Activated T-cell treated with anti-CD3 and anti-CD28 coated beads for 4 hours (primary cell): Measurements from ENCODE around the gene GRK7.
"Not testable (repeated sequence)": the region's sequence is repeated elsewhere in the genome, so short reads cannot be mapped to it uniquely, and the experiment has no call there.

ENCODE experiments used
- DNase-seq: peaks from one replicate; pipeline ENCODE4 v3.0.0-alpha.2; 2020

GRK7 gene

GRCh38 chr3:141796081-141796888 lies 33.1 kb downstream of the GRK7 start:
- peak; percentile 64 for DNase-seq

DNA sequence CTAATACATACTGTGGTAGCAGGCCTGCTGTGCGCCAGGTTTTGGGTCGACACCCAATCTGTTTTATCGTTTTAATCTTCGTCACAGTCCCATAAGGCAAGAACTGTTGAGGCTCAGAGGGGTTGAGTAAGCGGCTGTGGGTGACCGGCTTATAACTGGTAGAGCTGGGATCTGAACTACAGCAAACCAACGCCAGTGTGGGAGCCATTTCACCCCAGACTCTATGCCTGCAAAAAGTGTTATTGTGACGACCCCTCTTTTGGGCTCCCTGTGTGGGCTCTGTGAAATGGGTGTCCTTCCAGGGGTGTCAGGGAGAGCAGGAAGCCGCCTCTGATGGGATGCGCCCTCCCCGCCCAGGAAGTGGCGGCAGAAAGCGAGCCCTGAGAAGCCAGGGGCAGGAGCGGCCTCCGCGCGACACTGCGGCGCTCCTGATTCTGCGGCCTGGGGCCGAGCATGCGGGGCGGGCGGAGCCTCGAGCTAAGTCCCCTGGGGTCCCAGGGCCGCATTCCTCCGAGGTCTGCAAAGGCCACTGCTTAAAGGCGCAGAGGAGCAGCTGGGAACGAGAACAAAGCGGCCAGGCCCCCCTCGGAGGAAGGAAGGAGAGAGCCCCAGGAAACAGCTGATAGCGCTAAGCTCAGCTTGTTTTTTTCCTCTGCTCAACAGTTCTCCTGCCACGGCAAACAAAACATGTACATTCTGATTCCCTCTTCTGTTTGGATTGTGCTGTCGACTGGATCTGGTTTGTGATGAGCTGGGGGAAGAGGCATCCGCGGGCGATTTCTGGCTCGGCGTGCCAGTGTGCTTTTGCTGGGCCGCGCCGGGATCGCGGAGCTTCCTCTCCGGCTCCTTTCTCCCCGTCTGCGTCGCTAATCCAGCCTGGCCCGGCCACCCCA lies 33.9 kb downstream of the GRK7 start:
- no peak for DNase-seq

- no peak for DNase-seq
Measured at GRCh38 chr3:141797819-141798447, 34.7 kb downstream of the GRK7 start.

GRCh38 chr3:141798448-141798845 lies 35.2 kb downstream of the GRK7 start:
- DNase-seq, result no peak

DNA sequence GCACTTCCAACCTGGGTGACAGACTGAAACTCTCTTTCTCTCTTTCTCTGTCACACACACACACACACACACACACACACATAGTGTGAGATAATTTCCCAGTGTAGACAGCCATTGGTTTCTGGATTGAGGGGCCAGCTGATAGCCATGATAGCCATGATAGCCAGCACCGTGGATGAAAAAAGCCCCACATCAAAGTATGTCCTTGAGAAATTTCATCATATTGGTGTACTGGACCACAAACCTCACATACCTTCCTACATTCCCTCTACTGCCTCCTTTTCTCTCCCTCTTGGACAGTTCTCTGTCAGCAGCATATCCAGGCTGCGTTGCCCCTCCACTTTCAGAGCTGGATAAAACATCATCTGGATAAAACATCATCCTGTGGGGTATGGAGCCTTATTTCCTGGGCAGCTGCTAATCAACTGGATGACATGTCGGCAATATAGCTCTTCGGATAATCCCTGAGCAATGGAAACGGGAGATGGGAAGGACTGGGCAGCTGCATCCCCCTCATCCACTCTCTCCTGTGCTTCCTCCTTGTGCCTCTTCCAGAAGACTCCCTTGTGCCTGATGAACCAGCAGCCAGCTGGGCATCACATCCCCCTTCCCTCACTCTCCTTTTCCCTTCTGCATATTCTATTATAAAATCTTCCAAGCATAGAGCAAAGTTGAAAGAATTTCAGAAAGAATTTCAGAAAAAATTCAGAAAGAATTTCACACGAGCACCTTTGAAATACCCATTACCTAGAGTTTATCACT lies 39.3 kb downstream of the GRK7 start:
- DNase-seq, result no peak

- not testable (repeated sequence) for DNase-seq
Measured at GRCh38 chr3:141803538-141803937, 40.3 kb downstream of the GRK7 start.

GRCh38 chr3:141804447-141804777 lies 41.2 kb downstream of the GRK7 start:
- no peak for DNase-seq

DNA sequence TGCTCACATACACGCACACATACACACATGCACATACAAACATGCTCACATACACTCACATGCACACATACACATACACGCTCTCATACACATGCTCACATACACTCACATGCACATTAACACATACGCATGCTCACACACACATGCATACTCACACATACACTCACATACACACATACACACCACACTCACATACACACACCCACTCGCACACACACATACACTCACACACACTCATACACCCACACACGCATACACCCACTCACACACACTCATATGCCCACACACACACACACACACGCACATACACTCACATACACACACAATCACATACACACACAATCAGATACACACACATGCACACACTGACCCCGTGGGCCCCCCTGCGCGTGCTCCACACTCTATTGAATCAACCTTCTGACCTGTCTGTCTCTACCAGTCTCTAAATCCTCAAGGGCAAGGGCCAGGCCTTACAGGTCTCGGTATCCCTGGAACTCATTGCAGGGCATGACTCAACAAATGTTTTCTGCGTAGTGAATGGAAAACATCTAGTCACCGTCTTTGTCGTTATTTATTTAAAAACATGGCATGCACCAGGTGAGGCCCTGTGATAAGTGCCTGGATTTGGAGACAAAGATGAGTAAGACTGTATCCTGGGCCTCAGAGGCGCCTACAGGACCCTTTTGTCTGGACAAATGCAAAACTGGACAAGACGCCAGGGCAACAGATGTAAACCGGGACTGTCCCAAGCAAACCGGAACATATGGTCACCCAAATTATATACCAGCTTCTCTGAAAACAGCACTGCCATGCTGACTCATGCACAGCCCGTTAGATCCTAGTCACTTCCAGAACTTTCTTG lies 41.8 kb downstream of the GRK7 start:
- DNase-seq, result no peak

DNA sequence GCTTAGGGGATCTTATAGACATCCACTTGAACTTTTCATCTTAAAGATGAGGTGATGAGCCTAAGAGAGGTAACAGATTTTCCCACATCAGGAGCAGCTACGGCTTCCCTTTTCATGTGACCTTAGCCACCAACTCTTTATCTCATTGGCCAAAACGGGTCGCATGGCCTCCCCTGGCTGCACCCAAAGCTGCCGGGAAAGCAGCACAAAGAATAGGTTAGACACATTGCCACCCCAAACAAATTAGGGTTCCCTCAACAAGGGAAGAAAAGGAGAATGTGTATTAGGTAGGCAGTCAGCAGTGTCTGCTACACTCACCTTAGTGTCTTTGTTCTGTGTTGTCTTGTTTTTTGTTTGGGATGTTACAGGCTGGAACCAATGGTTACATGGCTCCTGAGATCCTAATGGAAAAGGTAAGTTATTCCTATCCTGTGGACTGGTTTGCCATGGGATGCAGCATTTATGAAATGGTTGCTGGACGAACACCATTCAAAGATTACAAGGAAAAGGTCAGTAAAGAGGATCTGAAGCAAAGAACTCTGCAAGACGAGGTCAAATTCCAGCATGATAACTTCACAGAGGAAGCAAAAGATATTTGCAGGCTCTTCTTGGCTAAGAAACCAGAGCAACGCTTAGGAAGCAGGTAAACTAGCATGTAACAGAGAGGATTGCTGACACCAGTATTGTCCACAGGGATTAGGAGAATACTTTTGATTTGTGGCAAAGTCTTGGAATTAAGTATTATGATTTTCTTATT lies 44.2 kb downstream of the GRK7 start:
- no peak for DNase-seq

- DNase-seq, result no peak
Measured at GRCh38 chr3:141808586-141808985, 45.4 kb downstream of the GRK7 start.

- no peak for DNase-seq
Measured at GRCh38 chr3:141810161-141810560, 47.0 kb downstream of the GRK7 start.

GRCh38 chr3:141811348-141811747 lies 48.1 kb downstream of the GRK7 start:
- DNase-seq, result no peak

- DNase-seq, result no peak
Measured at GRCh38 chr3:141812084-141812483, 48.9 kb downstream of the GRK7 start.

- DNase-seq, result no peak
Measured at GRCh38 chr3:141812586-141812985, 49.4 kb downstream of the GRK7 start.
